Adipocyte (in vitro differentiated cells): Measurements from ENCODE around the gene CACNA1A.

Source experiments
- DNase-seq: peaks from one replicate; pipeline ENCODE4 v3.0.0-alpha.2; 2015; ENCODE audit warnings: low read depth
- H3K27me3 ChIP-seq: replicated peaks from 2 replicates; pipeline ENCODE4 v1.7.0; 2013; ENCODE audit warnings: mild to moderate bottlenecking, low read length, moderate library complexity; ENCODE audit not compliant: control insufficient read depth, insufficient read depth
- H3K36me3 ChIP-seq: 2 replicates; pipeline ENCODE4 v1.7.0; 2013; ENCODE audit warnings: low read length, mild to moderate bottlenecking, moderate library complexity; ENCODE audit not compliant: control insufficient read depth, insufficient read depth, severe bottlenecking
- H3K4me1 ChIP-seq: 2 replicates; pipeline ENCODE4 v1.7.0; 2013; ENCODE audit warnings: mild to moderate bottlenecking, low read length, moderate library complexity; ENCODE audit not compliant: control insufficient read depth, insufficient read depth
- H3K4me3 ChIP-seq: 2 replicates; pipeline ENCODE4 v1.7.0; 2013; ENCODE audit warnings: mild to moderate bottlenecking, low read length, moderate library complexity
- H3K9ac ChIP-seq: 2 replicates; pipeline ENCODE4 v1.7.0; 2013; ENCODE audit warnings: mild to moderate bottlenecking, low read length, moderate library complexity
- H3K9me3 ChIP-seq: 2 replicates; pipeline ENCODE4 v1.7.0; 2013; ENCODE audit warnings: mild to moderate bottlenecking, low read length, moderate library complexity; ENCODE audit not compliant: control insufficient read depth

The CACNA1A gene

GRCh38 chr19:13164343-13165161 is 341.7 kb downstream of the CACNA1A start:
- peak; percentile 48 for DNase-seq
- Histone ChIP-seq H3K36me3 (no peaks in the 10 kb centered on the region), H3K27me3 (no peaks in the 10 kb centered on the region), H3K4me1 (peaks cover 56% of the 10 kb centered on the region), H3K4me3 (peak overlapping the region; percentile 64), H3K9me3 (no peaks in the 10 kb centered on the region), H3K9ac (peak overlapping the region; percentile 89)

GRCh38 chr19:13163609-13164342 is 342.5 kb downstream of the CACNA1A start:
- Histone ChIP-seq H3K9me3 (no peaks in the 10 kb centered on the region), H3K27me3 (no peaks in the 10 kb centered on the region), H3K36me3 (no peaks in the 10 kb centered on the region), H3K4me1 (peaks cover 52% of the 10 kb centered on the region), H3K9ac (peak overlapping the region; percentile 89), H3K4me3 (peak overlapping the region; percentile 77)
- DNase-seq: peak; percentile 84

- Histone ChIP-seq H3K4me1 (peaks cover 47% of the 10 kb centered on the region), H3K9me3 (no peaks in the 10 kb centered on the region), H3K27me3 (no peaks in the 10 kb centered on the region), H3K36me3 (no peaks in the 10 kb centered on the region), H3K9ac (peak overlapping the region; percentile 89), H3K4me3 (peak overlapping the region; percentile 77)
- peak; percentile 99 for DNase-seq
Observed at GRCh38 chr19:13162724-13163608, 343.3 kb downstream of the CACNA1A start.

- DNase-seq: peak; percentile 45
Observed at GRCh38 chr19:13160557-13160956, 345.7 kb downstream of the CACNA1A start.

GRCh38 chr19:13159713-13160112 is 346.6 kb downstream of the CACNA1A start:
- Histone ChIP-seq H3K9ac (no peak overlapping the region), H3K36me3 (no peaks in the 10 kb centered on the region), H3K4me3 (no peak overlapping the region), H3K9me3 (no peaks in the 10 kb centered on the region), H3K27me3 (no peaks in the 10 kb centered on the region), H3K4me1 (peaks cover 41% of the 10 kb centered on the region)
- no peak for DNase-seq

More at GRCh38 chr19:13160557-13160956, 345.7 kb downstream of the CACNA1A start:
- no peak overlapping the region for H3K4me3 ChIP-seq
- no peaks in the 10 kb centered on the region for H3K27me3 ChIP-seq
- peaks cover 43% of the 10 kb centered on the region for H3K4me1 ChIP-seq
- no peaks in the 10 kb centered on the region for H3K36me3 ChIP-seq
- H3K9me3 ChIP-seq: no peaks in the 10 kb centered on the region
- H3K9ac ChIP-seq: no peak overlapping the region
